IMR-90 (cell line): ENCODE measurements around the gene SMKR1. TPM values are rescaled to one million over a fixed set of nuclear protein-coding genes. Genes with fewer than 3 reads are reported as not detected.

Experiments
- ATAC-seq: fragments of 200-7000 bp; cut with Tn5 transposase; 2 replicates; pipeline ENCODE4 v1.9.1; 2020; ENCODE audit warnings: low read depth, mild to moderate bottlenecking, moderate library complexity
- BruUV-seq: library from RNA; stranded (reverse); fragments of 400-500 nt; replicated peaks from 2 replicates; lab custom pipeline; 2021; lab: Mats Ljungman, UMichigan
- CTCF ChIA-PET: fragments of 300-600 bp; formaldehyde crosslinking; extraction: SDS; loops from one replicate; lab custom pipeline; 2021; ENCODE audit warnings: antibody characterized with exemption; lab: Yijun Ruan, JAX
- POLR2A ChIA-PET: fragments of 300-600 bp; sonication (Branson Sonifier 250); formaldehyde crosslinking; loops from one replicate; lab custom pipeline; 2022; ENCODE audit warnings: antibody characterized with exemption; ENCODE audit not compliant: unreplicated experiment; lab: Charles Lee
- DNase-seq: peaks from one replicate; pipeline ENCODE4 v3.0.0; 2013
- H2AFZ ChIP-seq: replicated peaks from 2 replicates; pipeline ENCODE3; 2013; ENCODE audit warnings: low read length, mild to moderate bottlenecking; ENCODE audit not compliant: poor library complexity
- H2AK5ac ChIP-seq: 2 replicates; pipeline ENCODE4 v1.6.1; 2013; ENCODE audit warnings: low read depth, low read length, inconsistent platforms
- H2AK9ac ChIP-seq: replicated peaks from 2 replicates; pipeline ENCODE3; 2013; ENCODE audit warnings: mild to moderate bottlenecking, low read depth, low read length, moderate library complexity; ENCODE audit not compliant: poor library complexity
- H2BK120ac ChIP-seq: 2 replicates; pipeline ENCODE4 v1.6.1; 2013; ENCODE audit warnings: low read depth, low read length, inconsistent platforms
- H2BK15ac ChIP-seq: 3 replicates; pipeline ENCODE4 v1.6.1; 2013; ENCODE audit warnings: low read depth, low read length, inconsistent platforms
- H2BK20ac ChIP-seq: 2 replicates; pipeline ENCODE4 v1.6.1; 2013; ENCODE audit warnings: low read depth, mild to moderate bottlenecking, inconsistent platforms, low read length, moderate library complexity
- H2BK5ac ChIP-seq: 2 replicates; pipeline ENCODE4 v1.6.1; 2013; ENCODE audit warnings: mild to moderate bottlenecking, low read depth, low read length, inconsistent platforms; ENCODE audit not compliant: poor library complexity, severe bottlenecking
- H3K14ac ChIP-seq: replicated peaks from 2 replicates; pipeline ENCODE4 v1.6.1; 2013; ENCODE audit warnings: low read depth, low read length, inconsistent platforms
- H3K18ac ChIP-seq: 2 replicates; pipeline ENCODE4 v1.6.1; 2013; ENCODE audit warnings: low read depth, low read length, control low read depth
- H3K23ac ChIP-seq: 2 replicates; pipeline ENCODE4 v1.6.1; 2013; ENCODE audit warnings: low read depth, low read length, inconsistent platforms
- H3K27ac ChIP-seq: 2 replicates; pipeline ENCODE4 v1.5.1; 2013; ENCODE audit warnings: mild to moderate bottlenecking, control low read depth, low read length; ENCODE audit not compliant: insufficient read depth
- H3K27me3 ChIP-seq: 2 replicates; pipeline ENCODE4 v1.6.1; 2013; ENCODE audit warnings: low read length; ENCODE audit not compliant: control insufficient read depth, insufficient read depth
- H3K36me3 ChIP-seq: 2 replicates; pipeline ENCODE4 v1.6.1; 2013; ENCODE audit warnings: low read length, mixed read lengths; ENCODE audit not compliant: control insufficient read depth, insufficient read depth
- H3K4ac ChIP-seq: 2 replicates; pipeline ENCODE4 v1.6.1; 2013; ENCODE audit warnings: low read depth, low read length, inconsistent platforms
- H3K4me1 ChIP-seq: 2 replicates; pipeline ENCODE4 v1.6.1; 2013; ENCODE audit warnings: low read length, mixed read lengths; ENCODE audit not compliant: control insufficient read depth, insufficient read depth
- H3K4me2 ChIP-seq: 2 replicates; pipeline ENCODE4 v1.6.1; 2013; ENCODE audit warnings: low read depth, mild to moderate bottlenecking, control low read depth, low read length, moderate library complexity
- H3K4me3 ChIP-seq: 2 replicates; pipeline ENCODE4 v1.5.1; 2013; ENCODE audit warnings: low read depth, mild to moderate bottlenecking, control low read depth, low read length, moderate library complexity; ENCODE audit not compliant: insufficient read depth
- H3K56ac ChIP-seq: 2 replicates; pipeline ENCODE4 v1.6.1; 2013; ENCODE audit warnings: low read length, inconsistent platforms; ENCODE audit not compliant: insufficient read depth; ENCODE audit errors: extremely low read depth
- H3K79me1 ChIP-seq, 2 experiments: 2 replicates each; pipeline ENCODE4 v1.6.1; 2013; ENCODE audit warnings: low read length in 2 of 2, inconsistent platforms in 1 of 2, low read depth in 1 of 2
- H3K9ac ChIP-seq: 2 replicates; pipeline ENCODE4 v1.6.1; 2013; ENCODE audit warnings: low read depth, low read length, control low read depth
- H3K9me1 ChIP-seq: 2 replicates; pipeline ENCODE4 v1.6.1; 2013; ENCODE audit warnings: low read length, inconsistent platforms; ENCODE audit not compliant: insufficient read depth
- H3K9me3 ChIP-seq: 2 replicates; pipeline ENCODE4 v1.6.1; 2013; ENCODE audit warnings: low read length; ENCODE audit not compliant: control insufficient read depth, insufficient read depth
- H4K20me1 ChIP-seq: 2 replicates; pipeline ENCODE4 v1.6.1; 2013; ENCODE audit warnings: low read length, inconsistent platforms; ENCODE audit not compliant: insufficient read depth
- H4K5ac ChIP-seq: 2 replicates; pipeline ENCODE4 v1.6.1; 2013; ENCODE audit warnings: mild to moderate bottlenecking, low read depth, low read length, control low read depth
- H4K8ac ChIP-seq, 2 experiments: 2 replicates each; pipeline ENCODE4 v1.6.1; 2013; ENCODE audit warnings: low read depth in 2 of 2, low read length in 2 of 2, control low read depth in 1 of 2, inconsistent platforms in 1 of 2
- H4K91ac ChIP-seq: 2 replicates; pipeline ENCODE4 v1.6.1; 2013; ENCODE audit warnings: low read depth, low read length, inconsistent platforms; ENCODE audit not compliant: insufficient read depth
- BHLHE40 ChIP-seq: fragments of 150-350 bp; IDR thresholded peaks from 2 replicates; pipeline ENCODE4 v1.6.1; 2016; ENCODE audit warnings: mild to moderate bottlenecking, low read depth, low read length
- CEBPB ChIP-seq: IDR thresholded peaks from 2 replicates; pipeline ENCODE4 v1.6.1; 2012; ENCODE audit warnings: low read depth, low read length, improper control_type of control experiment
- ELK1 ChIP-seq: fragments of 150-350 bp; IDR thresholded peaks from 2 replicates; pipeline ENCODE4 v1.6.1; 2016; ENCODE audit warnings: low read depth, mild to moderate bottlenecking, low read length, moderate library complexity, borderline replicate concordance
- MAFK ChIP-seq: IDR thresholded peaks from 2 replicates; pipeline ENCODE4 v1.6.1; 2012; ENCODE audit warnings: low read depth, low read length, improper control_type of control experiment
- MAZ ChIP-seq: IDR thresholded peaks from 2 replicates; pipeline ENCODE4 v1.6.1; 2012; ENCODE audit warnings: low read depth, mild to moderate bottlenecking, low read length, improper control_type of control experiment, moderate library complexity, borderline replicate concordance
- MXI1 ChIP-seq: IDR thresholded peaks from 2 replicates; pipeline ENCODE4 v1.6.1; 2012; ENCODE audit warnings: low read depth, mild to moderate bottlenecking, low read length, moderate library complexity, borderline replicate concordance
- NFE2L2 ChIP-seq: fragments of 150-350 bp; IDR thresholded peaks from 2 replicates; pipeline ENCODE4 v1.6.1; 2016; ENCODE audit warnings: low read depth, mild to moderate bottlenecking, low read length
- RAD21 ChIP-seq: IDR thresholded peaks from 2 replicates; pipeline ENCODE4 v1.6.1; 2012; ENCODE audit warnings: low read length, improper control_type of control experiment
- SMC3 ChIP-seq: fragments of 150-350 bp; IDR thresholded peaks from 2 replicates; pipeline ENCODE4 v1.6.1; 2016; ENCODE audit warnings: low read depth, mild to moderate bottlenecking, antibody characterized with exemption, low read length, moderate library complexity
- WGBS, 2 experiments: methylation state at CpG; one replicate each; pipeline versions ENCODE4 v1.1.5 to v1.1.7; 2013; ENCODE audit warnings: missing lambda C conversion rate in 2 of 2; ENCODE audit not compliant: insufficient read length in 1 of 2; ENCODE audit errors: extremely low coverage in 2 of 2; 5-methylcytosine and 5-hydroxymethylcytosine counted together
- dilution Hi-C: fragments of 300-500 bp; cut with HindIII; formaldehyde crosslinking; loops from one replicate; pipeline ENCODE4 v1.14.3; 2018; ENCODE audit warnings: low sequenced_read_pairs; ENCODE audit not compliant: unreplicated experiment
- in situ Hi-C: fragments of 300-500 bp; cut with MboI; formaldehyde crosslinking; loops from 3 replicates; pipeline ENCODE4 v1.14.3; 2019; ENCODE audit warnings: low sequenced_read_pairs, inconsistent platforms, mixed read lengths
- intact Hi-C: fragments of 100-400 bp; cut with micrococcal nuclease; formaldehyde crosslinking; loops from 2 replicates; pipeline ENCODE4 v1.10.0; 2022
- polyA plus RNA-seq, 3 experiments: library from polyadenylated mRNA; depleted of rRNA; stranded (reverse); fragments of >200 nt; gene quantifications; 2 replicates each; pipeline ENCODE4 v1.2.3, GENCODE V29; 2012; ENCODE audit warnings: low replicate concordance in 1 of 3
- total RNA-seq: library from RNA; depleted of rRNA; stranded (reverse); fragments of >200 nt; gene quantifications from 2 replicates; pipeline ENCODE4 v1.2.3, GENCODE V29; 2012

SMKR1 gene
- total and polyA plus RNA-seq, 2 of the 4 experiments (the other 2 are of a cell fraction), result 0.26 TPM; not detected in 1

DNA sequence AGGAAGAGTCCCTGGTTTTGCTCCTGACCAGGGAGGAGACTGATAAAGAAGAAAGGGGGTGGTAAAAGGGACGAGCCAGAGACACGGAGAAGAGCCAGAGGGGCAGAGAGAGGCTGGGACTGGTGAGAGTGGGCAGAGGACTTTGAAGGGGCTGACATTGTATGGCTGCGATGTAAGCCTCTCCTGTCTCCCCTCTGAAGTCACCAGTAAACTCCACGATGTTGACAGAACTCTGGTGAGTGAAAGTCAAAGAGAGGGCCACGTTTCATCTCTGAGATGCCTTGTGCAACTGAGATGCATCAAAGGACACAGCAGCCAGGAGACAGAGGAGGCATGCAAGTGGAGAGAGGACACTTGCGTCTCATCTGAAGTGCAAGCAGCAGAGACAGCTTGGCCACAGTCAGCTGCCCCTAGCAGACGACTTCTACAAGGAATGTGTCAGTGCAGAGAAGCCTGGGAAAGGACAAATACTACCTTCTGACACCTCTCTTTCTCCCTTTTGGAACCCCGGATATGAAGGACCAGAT is 54.3 kb downstream of the SMKR1 start:
- WGBS, 2 experiments, result 38% methylated on average over 2 of the region's 8 CpGs; no CpG with 5 or more reads in 1 of the 2 experiments
- peak overlapping the region; percentile 16 for H2AFZ ChIP-seq

More for the DNA sequence above, 54.3 kb downstream of the SMKR1 start:
- no peak overlapping the region for H3K23ac ChIP-seq
- H3K27me3 ChIP-seq, result peaks cover 21% of the 10 kb centered on the region
- no peak overlapping the region for H2BK5ac ChIP-seq
- H3K79me1 ChIP-seq, result no peaks in the 10 kb centered on the region
- H2BK20ac ChIP-seq, result no peak overlapping the region
- H3K4me1 ChIP-seq, result peaks cover 6% of the 10 kb centered on the region
- intact Hi-C loops, result no loop called here
- dilution Hi-C loops, result no loop called here
- H4K91ac ChIP-seq, result no peak overlapping the region
- H3K4ac ChIP-seq, result no peak overlapping the region
- no peak for TF ChIP-seq ELK1
- TF ChIP-seq MAZ, result no peak
- no peak for TF ChIP-seq RAD21
- TF ChIP-seq CEBPB, result no peak
- TF ChIP-seq MAFK, result no peak
- TF ChIP-seq NFE2L2, result no peak
- TF ChIP-seq SMC3, result no peak
- TF ChIP-seq BHLHE40, result no peak
- no peak for TF ChIP-seq MXI1
- ChIA-PET POLR2A (no interaction called here), CTCF (no interaction called here)
- no peaks in the 10 kb centered on the region for H3K9me3 ChIP-seq
- H3K4me3 ChIP-seq, result no peak overlapping the region
- no peak overlapping the region for H2BK15ac ChIP-seq
- DNase-seq, result no peak
- H3K9ac ChIP-seq, result no peak overlapping the region
- H3K9me1 ChIP-seq, result no peaks in the 10 kb centered on the region
- no peak overlapping the region for H3K56ac ChIP-seq
- H3K18ac ChIP-seq, result no peak overlapping the region
- BruUV-seq, result no TSS peak
- H3K4me2 ChIP-seq, result no peak overlapping the region
- ATAC-seq, result no peak
- no peaks in the 10 kb centered on the region for H4K20me1 ChIP-seq
- H3K36me3 ChIP-seq, result no peaks in the 10 kb centered on the region
- no peak overlapping the region for H3K27ac ChIP-seq
- H3K14ac ChIP-seq, result no peak overlapping the region
- H4K5ac ChIP-seq, result no peak overlapping the region
- no peak overlapping the region for H4K8ac ChIP-seq
- in situ Hi-C loops, result no loop called here
- no peak overlapping the region for H2AK9ac ChIP-seq
- no peak overlapping the region for H2AK5ac ChIP-seq
- H2BK120ac ChIP-seq, result no peak overlapping the region
